ENCODE data around the gene ALK.

Gene ALK

GRCh38 chr2:29448096-29448688 lies 473.2 kb downstream of the ALK start:
- DNase-seq (ENCODE audit: low read depth): no peak

- no peak for DNase-seq (ENCODE audit: low read depth)
Observed at GRCh38 chr2:29447513-29447912, 473.9 kb downstream of the ALK start.

- no peak for DNase-seq (ENCODE audit: low read depth)
Observed at GRCh38 chr2:29446847-29447246, 474.5 kb downstream of the ALK start.

GRCh38 chr2:29444150-29444549 lies 477.2 kb downstream of the ALK start:
- DNase-seq (ENCODE audit: low read depth): no peak

- DNase-seq (ENCODE audit: low read depth): peak; percentile 53
Observed at GRCh38 chr2:29443627-29444026, 477.8 kb downstream of the ALK start.

- DNase-seq (ENCODE audit: low read depth): no peak
Observed at GRCh38 chr2:29443151-29443550, 478.2 kb downstream of the ALK start.

GRCh38 chr2:29440921-29441623 lies 480.3 kb downstream of the ALK start:
- DNase-seq (ENCODE audit: low read depth): no peak

GRCh38 chr2:29433920-29434319 lies 487.5 kb downstream of the ALK start:
- DNase-seq (ENCODE audit: low read depth): no peak

- no peak for DNase-seq (ENCODE audit: low read depth)
Observed at GRCh38 chr2:29433128-29433527, 488.3 kb downstream of the ALK start.

GRCh38 chr2:29431485-29431884 lies 489.9 kb downstream of the ALK start:
- DNase-seq (ENCODE audit: low read depth): no peak

- DNase-seq (ENCODE audit: low read depth): no peak
Observed at GRCh38 chr2:29430382-29431112, 490.8 kb downstream of the ALK start.

GRCh38 chr2:29426354-29426753 lies 495.0 kb downstream of the ALK start:
- DNase-seq (ENCODE audit: low read depth): no peak

GRCh38 chr2:29425866-29426265 lies 495.5 kb downstream of the ALK start:
- DNase-seq (ENCODE audit: low read depth): no peak

- peak; percentile 12 for DNase-seq (ENCODE audit: low read depth)
Observed at GRCh38 chr2:29423061-29423666, 498.2 kb downstream of the ALK start.

GRCh38 chr2:29420999-29421782 lies 500.2 kb downstream of the ALK start:
- DNase-seq (ENCODE audit: low read depth): peak; percentile 59

- no peak for DNase-seq (ENCODE audit: low read depth)
Observed at GRCh38 chr2:29420464-29420863, 500.9 kb downstream of the ALK start.

- DNase-seq (ENCODE audit: low read depth): no peak
Observed at GRCh38 chr2:29417630-29418029, 503.8 kb downstream of the ALK start.

GRCh38 chr2:29412197-29412925 lies 509.0 kb downstream of the ALK start:
- DNase-seq (ENCODE audit: low read depth): no peak

- DNase-seq (ENCODE audit: low read depth): no peak
Observed at GRCh38 chr2:29405707-29406106, 515.7 kb downstream of the ALK start.

GRCh38 chr2:29405266-29405665 lies 516.1 kb downstream of the ALK start:
- DNase-seq (ENCODE audit: low read depth): no peak

GRCh38 chr2:29401994-29402393 lies 519.4 kb downstream of the ALK start:
- DNase-seq (ENCODE audit: low read depth): no peak
